BJ (cell line): Measurements from ENCODE around the gene F2. TPM values are rescaled to one million over a fixed set of nuclear protein-coding genes. Genes with fewer than 3 reads are reported as not detected.

Source experiments
- CTCF ChIA-PET: fragments of 350-600 bp; formaldehyde crosslinking; extraction: SDS; loops from one replicate; lab custom pipeline; 2021; ENCODE audit warnings: antibody characterized with exemption, inconsistent platforms; lab: Yijun Ruan, JAX
- POLR2A ChIA-PET: fragments of 300-600 bp; sonication (Branson Sonifier 250); formaldehyde crosslinking; extraction: SDS; loops from one replicate; lab custom pipeline; 2021; ENCODE audit warnings: antibody characterized with exemption; lab: Charles Lee
- DNase-seq: peaks from one replicate; pipeline ENCODE4 v3.0.0-alpha.2; 2011; ENCODE audit warnings: low read depth
- H3K27me3 ChIP-seq: 2 replicates; pipeline ENCODE4 v1.6.0; 2011; ENCODE audit warnings: low read length; ENCODE audit not compliant: control insufficient read depth, insufficient read depth
- H3K36me3 ChIP-seq: 2 replicates; pipeline ENCODE4 v1.5.1; 2011; ENCODE audit warnings: low read length; ENCODE audit not compliant: control insufficient read depth, insufficient read depth
- H3K4me3 ChIP-seq: 2 replicates; pipeline ENCODE4 v1.5.1; 2011; ENCODE audit warnings: low read depth, mild to moderate bottlenecking, control low read depth, low read length
- polyA plus RNA-seq: library from polyadenylated mRNA; depleted of rRNA; stranded (reverse); fragments of >200 nt; gene quantifications from 2 replicates; pipeline ENCODE4 v1.2.3, GENCODE V29; 2011; rRNA removed
- small RNA-seq: library from RNA; depleted of rRNA; stranded (forward); fragments of <200 nt; gene quantifications from one replicate; pipeline ENCODE3, GENCODE V24; 2012; ENCODE audit warnings: low replicate concordance, low read depth; ENCODE audit not compliant: insufficient read length
- TF ChIP-seq, protein P1 (sequence below): IDR thresholded peaks from 2 replicates; pipeline ENCODE4 v1.5.1; 2011; ENCODE audit warnings: low read depth, mild to moderate bottlenecking, control low read depth, inconsistent platforms, low read length, moderate library complexity; ENCODE audit not compliant: insufficient read depth

Gene F2
- polyA plus RNA-seq, 1 experiment: 0.05 TPM

DNA sequence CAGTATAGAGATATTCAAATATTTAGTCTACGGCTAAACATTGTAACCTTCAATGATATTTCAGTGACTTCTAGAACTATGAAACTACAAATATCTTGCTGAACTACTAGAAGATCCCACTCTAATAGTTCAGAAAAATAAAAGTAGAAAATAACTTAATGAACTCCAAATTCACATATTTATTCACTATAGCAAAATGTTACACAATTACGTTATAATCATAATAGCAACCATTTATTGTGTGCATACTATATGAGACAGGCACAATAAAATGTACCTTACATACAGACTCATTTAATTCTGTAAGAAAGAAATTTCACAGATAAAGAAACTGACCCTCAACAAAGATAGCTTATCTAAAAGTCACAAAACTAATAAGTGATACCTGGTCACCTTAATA is 57.9 kb downstream of the F2 start:
- ChIA-PET CTCF (no interaction called here), POLR2A (no interaction called here)
- DNase-seq: no peak
- no peaks in the 10 kb centered on the region for H3K27me3 ChIP-seq
- TF ChIP-seq, protein P1, sequence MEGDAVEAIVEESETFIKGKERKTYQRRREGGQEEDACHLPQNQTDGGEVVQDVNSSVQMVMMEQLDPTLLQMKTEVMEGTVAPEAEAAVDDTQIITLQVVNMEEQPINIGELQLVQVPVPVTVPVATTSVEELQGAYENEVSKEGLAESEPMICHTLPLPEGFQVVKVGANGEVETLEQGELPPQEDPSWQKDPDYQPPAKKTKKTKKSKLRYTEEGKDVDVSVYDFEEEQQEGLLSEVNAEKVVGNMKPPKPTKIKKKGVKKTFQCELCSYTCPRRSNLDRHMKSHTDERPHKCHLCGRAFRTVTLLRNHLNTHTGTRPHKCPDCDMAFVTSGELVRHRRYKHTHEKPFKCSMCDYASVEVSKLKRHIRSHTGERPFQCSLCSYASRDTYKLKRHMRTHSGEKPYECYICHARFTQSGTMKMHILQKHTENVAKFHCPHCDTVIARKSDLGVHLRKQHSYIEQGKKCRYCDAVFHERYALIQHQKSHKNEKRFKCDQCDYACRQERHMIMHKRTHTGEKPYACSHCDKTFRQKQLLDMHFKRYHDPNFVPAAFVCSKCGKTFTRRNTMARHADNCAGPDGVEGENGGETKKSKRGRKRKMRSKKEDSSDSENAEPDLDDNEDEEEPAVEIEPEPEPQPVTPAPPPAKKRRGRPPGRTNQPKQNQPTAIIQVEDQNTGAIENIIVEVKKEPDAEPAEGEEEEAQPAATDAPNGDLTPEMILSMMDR: no peak
- peaks cover 1% of the 10 kb centered on the region; the same call in 1 of the 2 replicates for H3K36me3 ChIP-seq
- no peak overlapping the region for H3K4me3 ChIP-seq

DNA sequence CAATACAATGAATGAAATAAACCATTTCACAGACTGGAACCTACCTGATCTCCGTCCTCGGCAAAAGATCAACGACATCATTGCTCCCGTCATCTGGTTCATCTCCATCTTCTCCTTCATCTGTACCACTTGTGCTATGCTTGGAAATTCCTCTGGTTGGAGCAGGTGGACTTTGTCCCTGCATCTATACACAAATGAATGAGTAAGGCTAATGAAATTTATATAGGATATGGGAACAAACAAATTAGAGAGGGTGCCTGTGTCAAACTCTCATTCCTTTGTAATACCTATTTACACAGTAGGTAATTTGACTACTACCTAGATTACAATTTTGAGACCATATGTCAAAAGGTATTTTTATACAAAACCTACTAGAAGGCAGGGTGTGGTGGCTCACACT is 59.4 kb downstream of the F2 start:
- H3K27me3 ChIP-seq: no peaks in the 10 kb centered on the region
- no peak overlapping the region for H3K4me3 ChIP-seq
- ChIA-PET CTCF (no interaction called here), POLR2A (no interaction called here)
- DNase-seq: no peak
- peaks cover 1% of the 10 kb centered on the region; the same call in 1 of the 2 replicates for H3K36me3 ChIP-seq
- TF ChIP-seq, protein P1: no peak

Small RNA genes lying within 50 kb of the gene (small RNA-seq; reads per million reads assigned to genes)
- gene MIR5582: 19.6 reads per million, percentile 83 among the genes with 10 or more reads in this experiment
- not detected for gene RF00573
- gene SNORD67: 98.6 reads per million, percentile 91 among the genes with 10 or more reads in this experiment

Other genes starting within 250 kb of the F2 start
- 9.9 and 12.8 TPM in 2 replicates for gene AMBRA1, start 125.2 kb upstream of the F2 start, polyA plus RNA-seq
- 3.6 and 4.5 TPM in 2 replicates for gene HARBI1, start 102.0 kb upstream of the F2 start, polyA plus RNA-seq
- 80.0 and 111 TPM in 2 replicates for gene ATG13, start 101.7 kb upstream of the F2 start, polyA plus RNA-seq
- 28.9 and 40.9 TPM in 2 replicates for gene ARHGAP1, start 18.6 kb upstream of the F2 start, polyA plus RNA-seq
- 3.0 and 6.9 TPM in 2 replicates for gene ZNF408, start 18.2 kb upstream of the F2 start, polyA plus RNA-seq
- gene CKAP5, start 127.1 kb downstream of the F2 start, polyA plus RNA-seq: 84.0 and 111 TPM in 2 replicates
- 0.91 and 1.3 TPM in 2 replicates for gene LRP4, start 199.3 kb downstream of the F2 start, polyA plus RNA-seq
- 23.5 and 48.7 TPM in 2 replicates for gene CSTPP1, start 217.5 kb downstream of the F2 start, polyA plus RNA-seq